GM12873 (cell line): ENCODE data around the gene PLCL2.

Experiments
- CTCF ChIP-seq: IDR thresholded peaks from 2 replicates; pipeline ENCODE4 v1.5.1; 2012; ENCODE audit warnings: low read depth, mild to moderate bottlenecking, moderate library complexity, low read length, control low read depth; ENCODE audit not compliant: insufficient read depth; ENCODE audit errors: missing control alignments

The PLCL2 gene

GRCh38 chr3:17011728-17012338, 127.1 kb downstream of the PLCL2 start:
- TF ChIP-seq CTCF, result no peak

GRCh38 chr3:17013050-17013449, 128.3 kb downstream of the PLCL2 start:
- TF ChIP-seq CTCF, result no peak

GRCh38 chr3:17013571-17013970, 128.8 kb downstream of the PLCL2 start:
- no peak for TF ChIP-seq CTCF

GRCh38 chr3:17014284-17014683, 129.5 kb downstream of the PLCL2 start:
- TF ChIP-seq CTCF, result no peak

- no peak for TF ChIP-seq CTCF
Observed at GRCh38 chr3:17014709-17015108, 130.0 kb downstream of the PLCL2 start.

- TF ChIP-seq CTCF, result no peak
Observed at GRCh38 chr3:17021614-17022013, 136.9 kb downstream of the PLCL2 start.

- TF ChIP-seq CTCF, result no peak
Observed at GRCh38 chr3:17023006-17023664, 138.4 kb downstream of the PLCL2 start.
